NCI-H1930 (cell line): ENCODE measurements around the gene RBM5.

Experiments used
- DNase-seq, 2 experiments: peaks; one replicate each; lab custom pipeline; 2025; lab: John Stamatoyannopoulos, UW

Gene RBM5

DNA sequence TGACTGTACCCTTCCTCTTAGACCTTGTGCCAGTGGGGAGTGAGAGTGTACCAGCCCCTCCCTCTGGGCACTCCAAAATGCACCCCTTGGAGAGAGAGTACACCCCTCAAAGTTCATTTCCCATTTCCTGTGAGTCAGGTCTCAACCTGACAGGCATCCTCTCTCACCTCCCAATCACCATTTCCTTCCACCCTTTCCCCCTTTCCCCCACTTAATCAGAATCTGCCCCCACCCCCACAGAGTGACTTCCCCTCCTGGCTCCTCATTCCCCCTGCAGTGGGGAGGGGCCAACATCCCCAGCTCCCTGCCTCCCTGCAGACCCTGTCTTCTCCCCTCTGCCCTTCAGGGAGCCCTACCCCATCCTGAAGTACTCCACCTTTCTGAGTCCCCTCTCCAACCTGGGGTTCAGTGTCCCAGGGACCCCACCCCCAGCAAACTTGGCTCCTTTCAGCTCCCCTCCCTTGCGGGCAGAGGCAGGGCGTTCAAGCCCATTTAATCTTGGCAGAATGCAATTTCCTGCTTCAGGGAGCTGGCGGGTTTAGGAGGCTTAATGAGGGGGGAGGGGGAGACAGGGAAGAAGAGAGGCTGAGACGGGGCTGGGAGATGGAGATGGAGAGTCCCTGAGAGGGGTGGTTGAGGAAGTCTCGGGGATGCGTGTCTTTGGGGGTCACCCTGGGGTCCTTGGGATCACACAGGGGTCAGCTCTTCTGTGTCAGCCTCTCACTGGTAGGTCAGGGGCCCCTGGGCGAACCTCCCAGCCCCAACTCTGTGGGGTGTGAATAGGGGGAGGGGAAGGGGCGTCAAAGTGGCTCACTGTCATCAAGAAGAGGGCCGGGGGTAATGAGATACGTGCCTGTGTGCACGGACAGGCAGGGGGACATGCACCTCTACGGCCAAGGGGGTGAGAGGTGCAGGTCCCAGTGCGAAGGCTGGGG, 49.8 kb downstream of the RBM5 start:
- DNase-seq = no peak

DNA sequence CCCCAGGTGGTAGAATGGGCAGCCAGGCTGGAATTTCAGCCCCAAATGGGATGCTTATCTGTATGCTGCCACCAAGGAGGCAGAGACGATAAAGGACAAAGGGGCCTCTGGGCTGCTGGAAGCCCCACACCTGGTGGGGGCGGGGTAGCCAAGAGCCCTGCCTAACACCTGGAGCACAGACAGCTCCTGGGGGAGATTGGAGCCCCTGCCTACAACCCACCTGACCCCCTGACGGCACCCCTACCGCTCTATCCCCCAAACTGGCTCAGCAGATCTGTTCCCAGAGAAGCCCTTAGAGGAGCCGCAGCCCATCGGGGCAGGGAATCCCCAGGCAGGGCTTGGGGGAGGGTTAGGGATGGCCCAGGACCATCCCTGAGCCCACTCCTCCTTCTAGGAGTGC, 50.6 kb downstream of the RBM5 start:
- DNase-seq = no peak

DNA sequence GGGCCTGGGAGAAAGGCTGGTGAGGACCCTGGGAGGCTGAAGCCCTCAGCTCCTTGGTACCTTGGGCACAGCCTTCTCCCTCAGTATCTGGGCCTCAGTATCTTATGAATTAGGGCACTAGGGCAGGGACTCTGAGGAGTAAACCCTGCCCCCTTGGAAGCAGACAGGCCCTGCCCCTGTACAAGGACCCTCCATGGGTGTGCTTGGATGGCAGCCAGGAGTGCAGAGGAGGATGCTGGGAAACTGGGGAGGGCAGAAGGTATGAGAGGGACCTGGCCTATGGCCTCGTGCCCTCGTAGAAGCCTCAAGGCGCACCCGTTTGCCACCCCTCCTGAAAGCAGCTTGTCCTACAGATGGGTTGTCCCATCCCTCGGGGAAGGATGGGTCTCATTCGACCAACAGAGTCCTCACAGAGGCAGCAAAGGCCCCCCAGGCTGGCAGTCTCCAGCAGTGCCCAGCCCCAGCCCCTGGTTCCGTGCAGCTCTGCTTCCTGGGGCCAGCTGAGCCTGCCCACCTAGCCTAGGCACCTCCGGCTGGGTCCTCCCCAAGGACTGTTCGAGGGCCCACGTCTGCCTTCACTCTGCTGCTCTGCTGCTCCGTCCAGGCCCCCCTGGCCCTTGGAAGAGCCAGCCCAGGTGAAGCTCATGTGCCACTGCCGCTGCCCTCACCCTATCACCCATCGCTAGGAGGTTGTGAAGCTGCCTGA, 51.2 kb downstream of the RBM5 start:
- DNase-seq = no peak

DNA sequence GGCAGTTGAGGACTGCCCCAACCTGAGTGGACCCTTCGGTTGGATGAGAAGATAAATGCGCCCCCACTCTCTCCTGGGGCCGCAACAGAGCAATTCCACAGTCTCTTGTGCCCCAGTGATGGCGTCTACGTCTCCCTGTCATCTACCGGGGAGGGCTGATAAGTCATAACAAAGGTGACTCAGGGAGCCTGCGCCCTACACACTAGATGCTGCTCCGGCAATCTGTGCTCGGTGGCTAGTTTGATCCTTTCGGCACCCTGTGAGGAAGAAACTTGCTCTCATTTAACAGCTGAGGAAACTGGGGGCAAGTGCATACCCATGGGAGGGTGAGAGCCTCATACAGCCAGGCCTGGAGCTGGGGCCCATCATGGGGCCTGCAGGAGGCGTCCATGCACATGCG, 52.3 kb downstream of the RBM5 start:
- no peak for DNase-seq

DNA sequence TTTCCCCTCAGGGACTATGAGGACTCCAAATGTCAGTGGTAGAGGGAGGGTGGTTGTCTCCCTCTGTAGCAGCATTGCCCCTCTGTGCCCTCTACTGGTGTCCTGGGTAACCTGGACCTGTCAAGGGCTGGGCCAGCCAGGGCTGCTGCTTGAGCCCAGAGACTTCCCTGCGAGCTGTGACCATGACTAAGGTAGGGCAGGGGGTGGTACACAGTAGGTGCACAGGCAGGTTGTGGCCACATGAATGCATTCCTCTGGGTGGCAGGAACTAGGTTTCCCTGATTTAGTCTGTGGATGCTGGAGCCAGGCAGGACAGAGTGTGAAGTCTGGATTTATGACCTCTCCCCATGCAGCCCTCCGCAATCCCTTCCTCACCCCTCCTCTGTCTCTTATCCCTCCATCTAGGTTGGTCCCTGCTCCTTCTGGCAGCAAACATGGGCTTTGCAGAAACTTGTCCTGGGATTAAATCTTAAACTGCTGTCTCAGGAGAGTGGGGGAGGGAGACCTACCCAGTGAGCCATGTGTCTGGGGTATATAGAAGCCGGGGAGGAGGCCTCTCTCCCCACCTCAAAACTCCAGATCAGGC, 57.7 kb downstream of the RBM5 start:
- no peak for DNase-seq

DNA sequence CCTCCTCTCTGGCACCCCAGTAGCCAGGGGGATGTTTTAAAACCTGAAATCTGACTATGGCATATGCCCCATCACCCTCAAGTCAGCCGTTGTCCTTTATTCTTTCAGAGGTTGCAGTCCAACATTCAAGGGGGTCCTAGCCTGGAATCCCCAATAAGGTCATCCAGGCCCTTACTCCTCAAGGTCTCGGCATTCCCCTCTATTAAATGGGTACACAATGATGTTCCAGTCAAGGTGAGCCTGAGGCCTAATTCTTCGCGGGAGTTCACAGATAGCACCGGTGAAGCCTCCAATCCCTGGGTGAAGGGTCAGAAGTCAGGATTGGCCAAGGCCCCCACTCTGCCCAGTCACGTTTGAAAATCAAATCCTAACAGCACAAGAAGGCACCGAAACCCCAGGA, 58.3 kb downstream of the RBM5 start:
- no peak for DNase-seq

DNA sequence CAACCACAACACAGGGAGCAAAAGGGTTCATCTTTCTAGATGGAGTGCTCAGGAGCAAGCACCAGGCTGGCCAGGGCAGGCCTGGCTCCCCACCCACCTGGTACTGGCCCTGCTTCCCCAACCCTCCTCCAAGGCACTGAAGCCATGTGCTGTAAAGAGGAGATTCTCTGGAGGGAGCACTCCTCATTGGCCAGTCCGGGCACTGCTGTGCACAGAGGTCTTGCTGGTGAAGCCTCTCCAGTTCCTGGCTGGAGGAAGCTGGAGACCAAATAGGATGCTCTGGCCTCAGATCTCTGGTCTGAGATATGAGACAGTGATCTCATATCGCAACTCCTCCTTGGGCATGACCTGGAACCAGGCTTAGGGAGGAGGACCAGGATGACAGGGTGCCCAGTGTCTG, 58.7 kb downstream of the RBM5 start:
- DNase-seq = no peak

DNA sequence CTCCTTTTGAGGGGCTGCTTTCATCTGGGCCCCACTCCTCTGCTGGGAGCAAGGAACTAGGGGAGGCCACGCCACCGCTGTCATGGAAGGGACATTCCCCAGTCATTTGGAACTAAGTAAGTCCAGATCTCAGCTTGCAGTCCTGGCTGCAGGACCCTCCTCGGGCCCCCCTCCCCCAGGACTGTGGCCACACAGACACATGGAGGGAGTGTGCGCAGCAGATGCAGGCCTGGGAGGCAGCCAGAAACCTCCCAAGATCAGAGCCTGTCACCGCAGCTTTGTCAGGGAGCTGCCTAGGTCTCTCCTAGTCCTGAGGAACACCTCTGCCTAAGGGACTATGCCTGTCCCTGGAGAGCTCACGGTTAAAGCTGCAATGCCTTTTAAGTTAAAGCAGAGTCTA, 59.1 kb downstream of the RBM5 start:
- no peak for DNase-seq

DNA sequence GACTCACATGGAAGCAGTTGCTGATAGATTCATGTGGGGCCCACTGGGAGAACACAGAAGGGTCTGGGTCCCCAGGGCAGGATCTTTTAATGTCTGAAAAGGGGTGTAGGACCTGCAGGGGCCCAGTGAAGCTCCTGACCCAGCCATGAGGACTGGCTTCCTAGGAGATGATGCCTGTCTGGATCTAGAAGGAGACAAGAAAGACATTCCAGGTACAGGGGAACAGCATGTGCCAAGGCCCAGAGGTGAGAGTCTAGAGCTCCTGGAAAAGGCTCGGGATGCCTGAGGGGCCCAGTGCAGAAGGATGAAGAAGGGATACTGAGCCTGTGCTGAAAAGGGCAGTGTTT, 61.7 kb downstream of the RBM5 start:
- DNase-seq = no peak

DNA sequence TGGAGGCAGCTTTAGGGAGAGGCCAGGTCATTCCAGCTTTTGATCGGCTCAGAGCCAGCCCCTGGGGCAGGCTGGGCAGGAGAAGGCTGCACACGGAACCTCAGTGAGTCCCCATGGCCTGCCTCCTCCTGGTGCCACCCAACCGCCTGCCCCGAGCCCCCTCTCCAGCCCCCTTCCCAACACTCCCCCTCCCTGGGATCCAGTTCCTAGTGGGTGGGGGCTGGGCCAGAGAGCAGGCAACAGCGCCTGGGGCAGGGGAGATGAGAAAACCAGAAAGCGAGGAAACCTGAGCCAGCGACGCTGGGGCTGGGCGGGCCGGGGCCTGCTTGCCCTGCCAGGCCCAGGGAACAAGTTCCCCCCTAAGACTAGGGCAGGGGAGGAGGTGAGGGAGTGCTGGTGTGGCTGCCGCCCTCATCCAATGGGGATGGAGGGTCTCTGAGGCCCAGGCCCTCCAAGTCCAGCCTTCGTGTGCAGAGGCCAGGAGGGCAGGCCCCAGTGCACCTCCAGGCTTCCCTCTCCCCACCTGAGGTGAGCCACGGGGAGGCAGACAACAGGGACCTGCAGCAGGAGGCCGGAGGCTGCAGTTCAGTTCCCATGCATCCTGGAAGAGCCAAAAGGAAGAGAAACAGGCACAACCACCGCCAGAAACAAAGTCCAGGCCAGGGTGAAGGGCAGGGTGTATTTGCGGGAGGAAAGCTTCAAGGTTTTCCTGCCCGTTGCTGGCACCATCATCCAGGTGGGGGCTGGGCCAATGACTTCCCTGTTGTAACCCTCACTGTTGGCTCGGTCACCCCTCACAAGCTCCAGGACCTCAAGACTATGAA, 62.4 kb downstream of the RBM5 start:
- no peak for DNase-seq

DNA sequence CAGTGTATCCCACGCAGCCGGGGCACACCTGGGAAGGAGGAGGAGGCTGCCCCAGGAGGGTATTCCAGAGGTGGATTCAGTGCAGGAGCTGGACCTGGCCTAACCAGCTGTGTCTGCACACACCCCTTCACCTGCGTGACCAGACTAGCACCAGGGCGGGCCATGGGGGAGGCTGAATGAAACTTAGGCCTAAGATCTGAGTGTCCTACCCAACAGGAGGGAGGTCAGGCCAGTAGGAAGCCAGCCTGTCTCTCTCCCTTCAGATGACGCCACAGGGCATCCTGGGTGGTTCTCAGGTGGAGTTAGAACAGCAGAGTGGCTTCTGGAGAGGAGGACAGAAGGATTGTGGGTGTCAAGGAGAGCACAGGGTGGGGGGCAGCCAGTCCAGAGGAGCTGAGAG, 63.0 kb downstream of the RBM5 start:
- no peak for DNase-seq

DNA sequence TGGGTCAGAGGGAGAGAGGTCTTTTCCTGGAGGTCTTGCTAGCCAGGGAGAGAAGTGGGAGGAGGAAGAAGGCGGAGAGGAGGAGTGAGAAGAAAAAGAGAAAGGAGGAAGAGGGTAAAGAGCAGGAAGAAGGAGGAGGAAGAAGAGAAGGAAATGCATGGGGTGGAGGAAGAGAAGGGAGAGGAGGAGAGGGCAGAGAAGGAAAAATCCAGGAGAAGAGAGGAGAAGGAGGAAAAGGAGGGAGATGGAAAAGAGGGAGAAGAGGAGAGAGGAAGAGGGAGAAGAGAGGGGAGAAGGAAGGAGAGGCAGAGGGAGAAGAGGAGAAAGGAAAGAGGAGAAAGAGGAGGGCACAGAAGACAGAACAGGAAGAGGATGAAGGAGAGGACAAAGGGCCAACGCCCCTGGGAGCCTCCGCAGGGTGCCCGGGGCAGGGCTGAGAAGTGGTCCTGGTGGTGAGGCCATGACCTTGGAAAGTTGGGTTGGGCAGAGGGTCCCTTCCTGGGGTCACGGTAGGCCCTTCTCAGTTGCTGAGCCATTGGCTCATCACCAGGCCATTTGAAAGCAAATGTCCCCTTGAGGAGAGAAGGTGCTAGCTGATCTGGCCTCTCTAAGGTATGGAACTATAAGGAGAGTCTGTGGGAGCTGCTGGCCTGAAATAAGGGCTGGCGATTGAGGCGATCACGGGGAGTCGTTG, 65.2 kb downstream of the RBM5 start:
- DNase-seq = no peak

DNA sequence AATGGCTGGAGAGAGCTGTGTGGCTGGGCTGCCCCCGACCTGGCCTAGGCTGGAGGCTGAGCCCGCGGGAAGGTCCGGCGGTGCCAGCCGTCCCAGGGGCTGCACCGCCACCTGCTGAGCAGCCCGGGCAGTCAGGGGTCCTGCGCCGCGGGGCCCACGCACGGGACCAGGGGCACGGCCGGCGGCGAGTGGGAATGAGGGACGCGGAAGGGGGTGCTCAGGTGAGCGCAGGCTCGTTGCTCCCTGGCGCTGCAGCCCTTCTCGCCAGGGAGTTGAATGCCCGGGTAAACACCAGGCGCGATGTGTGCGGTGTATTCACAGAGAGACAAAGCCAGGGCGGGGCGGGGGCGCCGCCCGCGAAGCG, 65.7 kb downstream of the RBM5 start:
- DNase-seq = peak in 1 of 2 experiments; percentile 26

DNA sequence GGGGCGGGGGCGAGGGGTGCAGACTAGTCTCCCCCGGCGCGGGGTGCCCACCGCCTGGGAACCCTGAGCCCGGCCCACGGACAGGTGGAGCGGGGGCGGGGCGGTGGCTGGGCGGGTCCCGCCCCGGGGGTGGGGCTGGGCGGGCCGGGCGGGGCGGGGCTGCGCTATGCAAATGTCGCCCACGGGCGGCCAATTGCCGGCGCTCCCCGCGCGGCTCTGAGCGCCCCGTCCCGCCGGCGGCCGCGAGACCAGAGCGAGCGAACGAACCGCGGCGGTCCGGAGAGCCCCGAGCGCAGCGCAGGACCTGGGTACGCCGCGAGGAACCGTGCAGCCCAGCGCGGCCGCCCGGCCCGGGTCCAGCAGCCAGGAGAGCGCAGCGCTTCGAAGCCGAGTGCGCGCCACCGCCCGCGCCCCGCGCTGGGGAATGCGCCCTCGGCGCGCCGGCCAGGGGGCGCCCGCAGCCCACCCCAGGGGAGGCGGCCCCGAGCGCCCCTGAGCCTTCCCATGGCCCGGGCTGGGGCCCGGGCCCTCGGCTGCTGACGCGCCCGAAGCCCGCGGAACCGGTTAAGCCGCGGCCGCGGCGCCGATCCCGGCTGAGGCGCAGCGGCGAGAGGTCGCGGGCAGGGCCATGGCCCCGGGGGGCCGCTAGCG, 66.2 kb downstream of the RBM5 start, which contains the start of gene SEMA3F:
TSS of gene SEMA3F (plus strand) at position 485 of the 651 bp plus-strand sequence. CDS start 4,299 bp downstream, outside the sequence.
- DNase-seq = peak in 1 of 2 experiments; percentile 49

DNA sequence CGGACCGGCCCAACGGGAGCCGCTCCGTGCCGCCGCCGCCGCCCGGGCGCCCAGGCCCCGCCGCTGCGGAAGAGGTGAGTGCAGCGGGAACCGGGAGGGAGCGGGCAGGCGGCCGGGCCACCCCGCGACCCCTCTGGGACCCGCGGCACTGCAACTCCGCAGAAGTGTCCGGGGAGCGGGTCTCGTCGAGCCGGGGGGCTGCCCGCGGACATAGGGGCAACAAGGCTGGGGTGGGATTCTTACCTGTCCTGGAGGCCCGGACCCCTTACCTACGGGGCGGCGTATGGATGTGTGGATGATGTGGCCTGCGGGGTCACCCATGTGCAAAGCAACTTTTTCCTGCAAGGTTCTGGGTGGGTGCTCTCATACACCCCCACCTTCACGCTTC, 66.8 kb downstream of the RBM5 start:
- DNase-seq = no peak

DNA sequence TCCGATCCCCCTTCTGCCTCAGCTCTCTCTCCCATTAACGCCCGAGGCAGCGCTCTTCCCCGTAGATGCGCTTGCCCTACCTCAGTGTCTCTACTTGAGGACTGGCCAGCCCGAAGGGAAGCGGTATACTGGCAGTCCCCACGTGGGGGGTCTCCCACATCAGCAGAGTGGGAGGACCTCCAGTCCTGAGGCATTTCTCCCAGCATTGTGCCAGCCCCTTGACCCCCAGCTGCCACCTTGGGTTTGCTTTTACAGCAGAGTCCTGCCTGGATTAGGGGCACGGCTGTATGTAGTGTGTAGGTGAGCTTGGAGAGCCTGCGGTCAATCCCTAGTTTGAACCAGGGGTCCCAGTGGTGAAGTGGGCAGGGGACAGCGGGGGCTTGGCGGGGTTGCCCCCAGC, 67.2 kb downstream of the RBM5 start:
- DNase-seq = no peak

DNA sequence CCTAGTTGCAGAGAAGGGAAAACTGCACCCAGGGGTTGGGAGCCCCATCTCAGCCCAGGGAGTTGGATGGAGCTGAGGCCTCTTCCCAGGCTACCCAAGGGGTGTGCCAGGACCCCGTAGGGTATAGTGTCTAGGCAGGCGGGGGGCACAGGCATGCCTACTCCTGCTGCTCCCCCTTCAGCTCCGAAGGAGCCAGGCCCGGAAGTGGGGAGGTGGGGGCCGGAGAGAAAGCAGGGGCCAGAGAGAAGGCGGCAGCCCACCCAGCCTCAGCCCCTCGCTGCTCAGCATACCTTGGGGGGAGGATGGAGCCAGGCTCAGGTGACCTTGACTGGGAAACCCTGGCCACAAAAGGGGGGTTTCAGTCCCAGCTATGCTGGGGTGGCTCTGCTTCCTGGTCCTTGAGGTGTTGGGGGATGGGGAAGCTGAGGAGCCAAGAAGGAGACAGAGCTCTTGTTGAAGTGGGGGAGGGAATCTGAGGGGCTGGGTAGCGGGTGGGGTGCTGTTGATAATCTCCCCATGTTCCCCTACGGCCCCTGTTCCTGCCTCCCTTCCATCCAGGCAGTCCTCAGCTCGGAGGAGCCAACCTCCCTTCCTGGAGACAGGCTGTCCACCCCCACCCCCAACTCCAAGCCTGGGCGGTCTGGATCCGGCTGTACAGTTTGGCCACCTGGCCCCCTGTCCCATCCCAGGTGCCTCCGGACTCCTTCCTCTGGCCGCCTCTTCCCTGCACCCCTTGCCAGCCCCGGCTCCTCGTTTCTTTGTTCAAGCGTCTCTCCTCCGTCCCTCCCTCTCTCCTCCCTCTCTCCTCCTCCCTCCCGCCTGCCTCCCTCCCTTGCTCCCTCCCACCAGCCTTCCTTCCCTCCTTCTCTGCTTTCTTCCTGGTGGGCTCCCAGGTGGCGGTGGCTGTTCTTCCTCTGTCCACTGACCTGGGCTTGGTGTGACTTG, 68.1 kb downstream of the RBM5 start:
- no peak for DNase-seq

DNA sequence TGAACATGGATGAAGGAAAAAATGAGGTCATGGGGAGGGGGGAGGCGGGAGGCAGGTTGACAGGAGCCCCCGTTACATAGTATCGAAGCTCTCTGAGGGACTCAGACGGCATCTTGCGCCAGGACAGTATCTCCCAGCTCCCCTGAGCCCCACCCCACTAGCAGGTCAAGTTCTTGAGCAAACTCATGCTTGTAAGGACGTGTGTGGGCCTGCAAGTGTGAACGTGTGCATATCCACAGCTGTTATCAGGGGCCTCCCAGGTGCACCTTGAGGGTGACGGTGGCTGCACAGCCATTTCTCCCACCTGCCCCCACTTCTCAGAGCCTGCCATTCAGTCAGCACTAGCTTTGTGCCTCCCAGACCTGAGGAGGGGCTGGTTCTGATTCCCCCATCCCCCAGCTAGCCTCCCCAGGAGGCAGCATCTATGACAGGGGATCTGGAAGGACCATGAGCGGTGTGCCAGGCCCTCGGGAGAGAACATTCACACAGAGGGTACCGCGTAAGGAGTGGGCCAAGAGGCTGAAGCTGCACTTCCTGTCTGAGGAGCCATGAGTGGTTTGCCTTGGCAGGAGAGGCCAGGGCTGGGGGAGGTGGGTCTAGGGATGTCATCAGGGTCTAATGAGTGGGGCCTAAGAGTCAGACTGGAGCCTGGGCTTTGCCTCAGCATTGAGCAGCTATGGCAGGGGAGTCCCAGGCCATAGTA, 69.3 kb downstream of the RBM5 start:
- DNase-seq = no peak

DNA sequence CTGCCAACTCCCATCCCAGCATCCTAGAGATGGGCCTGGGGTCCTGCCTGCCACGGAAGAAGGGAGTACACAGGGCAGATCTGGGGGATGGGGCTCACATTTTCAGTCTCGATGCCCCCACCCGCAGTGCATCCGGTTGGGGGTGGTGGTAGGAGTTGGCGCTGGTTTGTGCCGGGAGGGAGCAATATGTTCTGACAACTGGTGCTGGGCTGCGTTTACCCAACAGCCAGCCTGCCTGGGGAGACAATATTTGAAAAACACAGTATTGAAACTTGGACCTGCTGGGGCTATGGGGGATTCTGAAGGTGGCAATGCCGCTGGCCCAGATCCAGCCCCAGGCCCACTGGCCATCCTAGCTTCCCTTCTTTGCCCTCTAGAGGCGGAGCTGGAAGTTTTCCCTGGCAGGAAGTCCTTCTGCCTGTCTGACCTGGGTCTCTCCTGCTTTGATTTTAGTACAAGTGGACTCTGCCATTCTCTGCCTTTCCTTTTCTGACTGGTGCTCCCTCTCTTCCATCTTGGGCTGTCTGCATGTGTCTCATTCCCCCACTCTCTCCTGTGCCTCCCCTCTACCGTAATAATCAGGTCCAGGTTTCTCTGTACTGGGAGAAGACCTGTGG, 69.9 kb downstream of the RBM5 start:
- no peak for DNase-seq
